SK-N-MC (cell line): ENCODE measurements around the gene ASB8.

ENCODE experiments used
- DNase-seq: peaks from one replicate; pipeline ENCODE4 v3.0.0-alpha.2; 2011; ENCODE audit warnings: low read depth, low spot score
- H3K27ac ChIP-seq: fragments of 200-600 bp; sonication (generic); 2 replicates; pipeline ENCODE4 v1.5.1; 2016; ENCODE audit warnings: mixed run types
- H3K36me3 ChIP-seq: fragments of 200-600 bp; sonication (generic); 2 replicates; pipeline ENCODE4 v1.6.1; 2017; ENCODE audit warnings: antibody characterized with exemption, low read length, mixed read lengths; ENCODE audit not compliant: insufficient read depth
- H3K4me3 ChIP-seq: fragments of 200-600 bp; sonication (generic); 2 replicates; pipeline ENCODE4 v1.5.1; 2016
- H3K9ac ChIP-seq: fragments of 200-600 bp; sonication (generic); 2 replicates; pipeline ENCODE4 v1.8.0; 2017; ENCODE audit warnings: mixed run types, mixed read lengths; ENCODE audit not compliant: insufficient read length
- H3K9me3 ChIP-seq: fragments of 200-600 bp; sonication (generic); 2 replicates; pipeline ENCODE4 v1.6.1; 2017; ENCODE audit warnings: low read depth, mild to moderate bottlenecking, antibody characterized with exemption, low read length, moderate library complexity, mixed read lengths
- EZH2 ChIP-seq: fragments of 200-600 bp; sonication (generic); IDR thresholded peaks from one replicate; pipeline ENCODE4 v1.6.1; 2017; ENCODE audit warnings: antibody characterized with exemption
- FOXP2 ChIP-seq: optimal IDR thresholded peaks from 2 replicates; pipeline ENCODE3; 2011; ENCODE audit warnings: mild to moderate bottlenecking, moderate library complexity; ENCODE audit not compliant: insufficient read depth; ENCODE audit errors: extremely low read length, control extremely low read depth
- POLR2AphosphoS5 ChIP-seq: IDR thresholded peaks from 2 replicates; pipeline ENCODE4 v1.6.1; 2012; ENCODE audit warnings: mild to moderate bottlenecking, low read depth, low read length, borderline replicate concordance

Gene ASB8

DNA sequence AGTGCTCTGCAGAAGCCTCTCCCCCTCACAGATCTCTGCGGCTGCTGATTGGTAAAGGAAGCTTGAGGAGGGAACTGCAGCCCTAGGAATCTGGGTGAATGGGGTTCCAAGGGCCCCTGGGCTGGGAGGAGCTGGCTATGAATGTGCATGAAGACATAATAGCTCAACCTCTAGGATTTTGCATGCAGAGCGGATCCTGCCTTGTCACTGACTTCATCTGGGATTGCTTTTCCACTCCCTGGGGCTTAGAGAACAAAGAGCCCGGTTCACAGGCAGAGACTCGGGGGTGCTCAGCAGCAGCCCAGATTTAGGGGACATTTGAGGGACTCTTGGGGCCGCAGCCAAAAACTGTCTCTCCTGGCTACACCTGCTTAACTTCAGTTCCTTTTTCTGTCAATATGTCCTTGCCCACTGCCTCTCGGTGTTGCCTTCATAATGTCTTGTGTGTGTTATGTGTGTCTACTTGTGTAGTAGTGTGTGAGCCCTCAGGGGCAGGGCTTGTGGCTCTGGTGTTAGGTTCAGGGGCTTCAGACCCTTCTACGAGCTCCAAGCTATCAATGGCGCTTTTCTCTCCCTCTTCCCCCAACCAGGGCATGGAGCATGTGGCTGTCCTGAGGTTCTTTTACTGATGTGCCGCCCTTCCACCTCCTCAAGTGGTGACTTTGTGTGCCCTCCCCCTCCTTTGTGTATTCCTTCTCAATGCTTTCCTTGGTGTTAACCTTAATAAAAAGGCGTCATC lies 28.0 kb upstream of the ASB8 start:
- Histone ChIP-seq H3K9ac (no peak overlapping the region), H3K27ac (peak overlapping the region; percentile 51; the same call in 1 of the 2 replicates), H3K4me3 (peak overlapping the region; percentile 86), H3K36me3 (no peaks in the 10 kb centered on the region), H3K9me3 (no peaks in the 10 kb centered on the region)
- TF ChIP-seq POLR2AphosphoS5 = peak; percentile 31; the same call in 1 of the 2 replicates
- no peak for TF ChIP-seq EZH2
- peak; percentile 52 for DNase-seq

DNA sequence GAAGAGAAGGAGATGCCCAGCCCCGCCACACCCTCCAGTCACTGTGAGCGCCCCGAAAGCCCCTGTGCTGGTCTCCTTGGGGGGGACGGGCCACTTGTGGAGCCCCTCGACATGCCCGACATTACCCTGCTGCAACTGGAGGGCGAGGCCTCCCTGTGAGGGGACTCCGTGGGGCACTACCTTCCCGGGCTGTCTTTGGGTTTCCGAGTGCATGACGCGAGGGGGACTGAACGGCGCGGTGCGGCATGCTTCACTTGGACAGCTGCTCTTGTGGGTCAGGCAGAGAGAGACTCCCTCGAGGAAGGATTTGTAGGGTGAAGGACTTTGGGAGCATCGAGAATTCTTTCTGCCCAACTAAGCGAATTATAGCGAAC lies 27.2 kb upstream of the ASB8 start:
- peak overlapping the region; percentile 86 for H3K4me3 ChIP-seq
- no peak for TF ChIP-seq POLR2AphosphoS5
- TF ChIP-seq EZH2 = no peak
- no peaks in the 10 kb centered on the region for H3K9me3 ChIP-seq
- no peak for DNase-seq
- no peaks in the 10 kb centered on the region for H3K36me3 ChIP-seq
- H3K27ac ChIP-seq = no peak overlapping the region
- H3K9ac ChIP-seq = no peak overlapping the region

DNA sequence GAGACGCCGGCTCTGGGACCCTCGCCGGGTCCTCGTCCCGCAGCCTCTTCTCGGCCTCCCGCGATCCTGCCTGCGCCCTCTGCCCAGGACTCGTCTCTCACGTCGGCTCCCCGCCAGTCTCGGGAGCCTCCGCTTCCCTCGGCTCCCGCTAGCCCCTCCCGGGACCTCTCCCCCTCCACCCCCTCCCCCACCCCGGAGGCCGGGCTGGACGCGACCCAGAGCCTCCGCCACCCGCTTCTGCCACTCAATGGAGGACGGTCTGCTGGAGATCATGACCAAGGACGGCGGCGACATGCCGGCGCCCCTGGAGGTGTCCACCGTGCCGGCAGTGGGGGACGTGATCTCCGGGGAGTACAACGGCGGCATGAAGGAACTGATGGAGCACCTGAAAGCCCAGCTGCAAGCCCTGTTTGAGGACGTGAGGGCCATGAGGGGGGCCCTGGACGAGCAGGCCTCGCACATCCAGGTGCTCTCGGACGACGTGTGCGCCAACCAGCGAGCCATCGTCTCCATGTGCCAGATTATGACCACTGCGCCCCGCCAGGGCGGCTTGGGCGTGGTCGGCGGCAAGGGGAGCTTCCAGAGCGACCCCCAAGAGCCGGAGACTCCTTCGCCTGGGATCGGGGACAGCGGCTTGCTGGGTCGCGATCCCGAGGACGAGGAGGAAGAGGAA lies 26.7 kb upstream of the ASB8 start:
- DNase-seq = no peak
- Histone ChIP-seq H3K9ac (no peak overlapping the region), H3K9me3 (no peaks in the 10 kb centered on the region), H3K4me3 (peak overlapping the region; percentile 86), H3K36me3 (no peaks in the 10 kb centered on the region), H3K27ac (no peak overlapping the region)
- TF ChIP-seq EZH2 = no peak
- no peak for TF ChIP-seq POLR2AphosphoS5
- no peak for TF ChIP-seq FOXP2

DNA sequence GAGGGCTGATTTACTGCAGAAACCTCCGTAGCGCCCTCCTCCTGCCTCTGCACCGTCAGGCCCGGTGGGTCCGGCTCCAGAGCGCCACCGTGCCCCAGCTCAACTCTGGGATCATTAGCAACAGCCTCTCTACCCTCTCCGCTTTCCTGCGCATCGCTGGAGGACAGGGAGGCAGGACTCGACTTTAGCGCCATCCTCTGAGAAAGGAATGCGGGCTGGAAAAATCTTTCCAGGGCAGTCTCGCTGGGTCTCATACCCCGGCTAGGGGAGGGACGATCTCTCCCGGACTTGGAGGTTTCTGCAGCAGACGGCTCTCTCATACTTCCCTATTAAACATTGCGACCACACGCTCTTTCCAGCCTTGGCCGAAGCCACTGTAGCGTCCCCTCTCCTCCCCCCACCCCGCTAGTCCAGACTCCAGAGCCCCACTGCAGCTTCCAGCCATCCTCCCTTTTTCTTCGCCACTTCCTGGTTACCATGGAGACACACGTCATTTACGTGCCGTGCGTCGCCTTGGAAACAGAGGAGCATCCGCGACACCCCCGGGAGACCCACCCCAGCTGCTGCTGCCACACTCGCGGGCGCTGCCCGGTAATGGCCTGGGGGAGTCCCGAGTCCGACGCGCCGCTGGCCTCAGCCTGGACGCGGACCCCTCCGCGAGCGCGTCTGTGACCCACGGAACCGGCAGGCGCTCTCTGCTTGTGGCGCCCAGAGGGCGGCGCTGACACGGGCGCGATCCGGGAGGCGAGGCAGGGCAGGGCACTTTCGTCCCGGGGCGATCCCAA lies 26.0 kb upstream of the ASB8 start, which contains the start of gene CCDC184:
CCDC184 (plus strand) TSS at position 554 of the 785 bp plus-strand sequence. CDS start 479 bp downstream, outside the sequence.
- Histone ChIP-seq H3K9ac (no peak within 1 kb of the TSS), H3K9me3 (no peaks in the 10 kb centered on the region), H3K27ac (no peak within 1 kb of the TSS), H3K36me3 (no peaks in the 10 kb centered on the region), H3K4me3 (peak within 1 kb of the TSS; percentile 86)
- TF ChIP-seq EZH2 (no peak), POLR2AphosphoS5 (no peak), FOXP2 (no peak)
- DNase-seq = no peak

DNA sequence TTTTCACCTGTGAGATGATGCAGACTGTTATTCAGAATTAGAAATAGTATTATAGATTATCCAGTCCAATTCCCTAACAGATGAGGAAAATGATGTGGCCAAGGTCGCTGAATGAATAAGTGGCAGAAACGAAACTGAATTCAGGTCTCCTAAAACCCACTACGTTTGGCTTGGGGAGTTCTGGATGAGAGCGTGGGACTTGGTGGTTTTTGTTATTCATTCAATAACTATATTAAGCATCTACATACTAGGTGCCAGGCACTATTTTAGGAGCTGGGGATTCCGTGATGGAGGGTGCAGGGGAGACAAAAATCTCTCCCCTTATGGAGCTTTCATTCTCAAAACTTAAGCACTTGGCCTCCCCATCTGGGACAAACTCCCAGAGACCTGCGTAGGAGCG lies 25.3 kb upstream of the ASB8 start:
- Histone ChIP-seq H3K4me3 (peak overlapping the region; percentile 86), H3K9me3 (no peaks in the 10 kb centered on the region), H3K27ac (no peak overlapping the region), H3K9ac (no peak overlapping the region), H3K36me3 (no peaks in the 10 kb centered on the region)
- no peak for TF ChIP-seq EZH2
- TF ChIP-seq POLR2AphosphoS5 = no peak
- no peak for TF ChIP-seq FOXP2
- no peak for DNase-seq

DNA sequence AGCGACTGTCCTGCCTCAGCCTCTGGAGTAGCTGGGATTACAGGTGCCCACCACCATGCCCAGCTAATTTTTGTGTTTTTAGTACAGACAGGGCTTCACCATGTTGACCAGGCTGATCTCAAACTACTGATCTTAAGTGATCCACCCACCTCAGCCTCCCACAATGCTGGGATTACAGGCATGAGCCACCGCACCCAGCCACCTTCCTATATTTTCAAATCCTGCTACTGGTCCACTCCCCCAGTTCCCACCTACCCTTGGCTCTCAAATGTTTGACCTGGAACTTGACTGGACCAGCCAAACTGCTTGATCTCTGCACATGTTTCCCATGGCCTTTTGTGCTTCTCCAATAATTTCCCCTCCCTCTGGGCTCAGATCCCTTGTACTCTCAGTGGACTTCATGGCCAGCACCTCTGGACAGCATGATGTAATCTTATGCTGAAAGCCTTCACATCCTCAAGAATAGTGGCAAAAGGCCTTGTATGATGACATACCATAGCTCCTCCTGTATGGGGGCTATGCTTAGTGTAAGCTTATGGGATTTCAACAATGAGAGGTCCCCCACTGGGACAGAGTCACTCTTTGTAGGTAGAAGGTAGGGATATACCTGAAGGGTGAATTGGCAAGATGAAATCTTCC lies 23.7 kb upstream of the ASB8 start:
- no peak for TF ChIP-seq FOXP2
- no peak for TF ChIP-seq POLR2AphosphoS5
- TF ChIP-seq EZH2 = no peak
- no peak overlapping the region for H3K9ac ChIP-seq
- no peak overlapping the region for H3K4me3 ChIP-seq
- H3K27ac ChIP-seq = no peak overlapping the region
- no peaks in the 10 kb centered on the region for H3K9me3 ChIP-seq
- DNase-seq = no peak
- H3K36me3 ChIP-seq = no peaks in the 10 kb centered on the region

DNA sequence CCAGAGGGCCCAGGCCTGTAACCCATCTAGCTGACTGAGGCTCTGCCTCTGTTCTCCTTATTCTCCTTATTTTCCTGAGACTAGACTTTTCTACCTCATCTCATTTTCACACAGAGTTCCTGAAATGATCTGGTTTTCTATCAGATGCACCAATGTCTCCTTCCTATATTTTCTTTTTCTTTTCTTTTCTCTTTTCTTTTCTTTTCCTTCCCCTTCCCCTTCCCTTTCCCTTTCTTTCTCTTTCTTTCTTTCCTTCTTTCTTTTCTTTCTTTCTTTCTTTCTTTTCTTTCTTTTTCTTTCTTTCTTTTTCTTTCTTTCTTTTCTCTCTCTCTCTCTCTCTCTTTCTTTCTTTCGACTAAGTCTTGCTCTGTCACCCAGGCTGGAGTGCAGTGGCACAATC lies 23.1 kb upstream of the ASB8 start:
- DNase-seq = no peak
- H3K9ac ChIP-seq = no peak overlapping the region
- H3K36me3 ChIP-seq = no peaks in the 10 kb centered on the region
- TF ChIP-seq EZH2 (no peak), POLR2AphosphoS5 (no peak), FOXP2 (no peak)
- no peak overlapping the region for H3K27ac ChIP-seq
- H3K9me3 ChIP-seq = no peaks in the 10 kb centered on the region
- H3K4me3 ChIP-seq = no peak overlapping the region

DNA sequence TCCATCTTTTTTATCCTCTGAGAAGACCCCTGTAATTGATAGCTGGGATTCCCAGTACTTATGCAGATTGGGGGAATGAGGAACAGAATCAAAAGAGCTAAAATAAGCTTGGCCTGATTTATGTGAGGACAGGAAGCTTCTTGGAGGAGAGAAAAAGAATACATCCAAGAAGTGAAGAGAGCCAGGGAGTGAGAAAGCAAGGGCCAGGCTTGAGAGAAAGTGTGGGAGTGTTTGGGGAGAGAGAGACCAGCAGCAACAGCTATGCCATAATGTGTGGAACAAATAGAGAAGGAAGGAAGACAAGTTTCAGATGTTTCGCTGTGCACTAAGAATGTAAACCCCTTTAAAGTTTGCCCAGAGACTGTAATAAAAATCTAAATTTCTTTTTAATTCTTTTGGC lies 22.2 kb upstream of the ASB8 start:
- Histone ChIP-seq H3K36me3 (no peaks in the 10 kb centered on the region), H3K9me3 (no peaks in the 10 kb centered on the region), H3K9ac (no peak overlapping the region), H3K27ac (no peak overlapping the region), H3K4me3 (no peak overlapping the region)
- no peak for DNase-seq
- TF ChIP-seq EZH2 (no peak), POLR2AphosphoS5 (no peak)
